NCI-H2029 treated with DMSO at 0.1 percent for 48 hours (cell line): ENCODE data around the gene MVD.
A peak's percentile ranks its signal among the peaks of the same experiment; 100 is the strongest.

Experiments
- DNase-seq: peaks from one replicate; lab custom pipeline; 2025; lab: John Stamatoyannopoulos, UW

The MVD gene

GRCh38 chr16:88662843-88663606 is at the start of gene MVD:
Gene MVD, minus strand, starts transcription at chr16:88663091. Its CDS starts 11 bp downstream, at chr16:88663080.
- peak; percentile 29 for DNase-seq

- no peak for DNase-seq
These were observed 49.6 kb upstream of the MVD start for GRCh38 chr16:88712362-88712979.

- no peak for DNase-seq
These were observed 49.0 kb upstream of the MVD start for GRCh38 chr16:88711750-88712340.

GRCh38 chr16:88710556-88710955 is 47.7 kb upstream of the MVD start:
- DNase-seq, result no peak

- no peak for DNase-seq
These were observed 44.3 kb upstream of the MVD start for GRCh38 chr16:88706965-88707826.

DNA sequence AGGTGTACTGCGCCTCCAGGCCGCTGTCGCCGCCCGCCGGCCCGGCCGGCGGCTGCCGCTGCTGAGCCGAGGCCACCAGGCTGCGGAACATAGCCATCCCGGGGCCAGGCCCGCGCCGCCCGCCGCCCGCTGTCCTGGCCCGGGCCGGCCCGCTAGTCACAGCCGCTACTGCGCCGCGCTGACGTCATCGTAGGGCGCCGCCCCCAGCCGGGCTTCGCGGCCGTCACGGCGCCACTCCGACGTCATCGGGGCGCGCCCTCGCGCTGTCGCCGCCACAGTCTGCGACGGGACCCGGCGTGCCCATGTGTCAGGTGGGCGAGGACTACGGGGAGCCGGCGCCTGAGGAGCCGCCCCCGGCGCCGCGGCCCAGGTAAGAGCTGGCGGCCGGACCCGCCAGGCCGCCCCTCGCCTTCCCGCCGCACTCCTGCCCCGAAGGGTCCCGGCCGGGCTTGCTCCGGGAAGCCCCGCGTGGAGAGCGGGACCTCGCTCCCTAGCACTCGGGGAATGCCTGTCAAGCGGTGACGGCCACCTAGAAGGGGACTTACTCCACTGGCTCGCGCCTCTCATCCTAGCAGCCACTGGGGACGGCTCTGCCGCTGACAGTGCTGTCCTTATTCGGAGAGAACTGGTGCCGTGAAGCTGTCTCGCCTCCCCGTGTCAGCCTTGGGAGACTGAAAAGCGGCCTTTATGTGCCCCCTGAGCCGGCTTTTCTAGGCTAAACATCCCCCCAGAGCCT is 43.5 kb upstream of the MVD start, which contains the start of the genes CTU2 and RNF166:
Gene CTU2 (plus strand): TSS at position 275 of the 736 bp plus-strand sequence. CDS start 28 bp downstream, at position 303.
Gene RNF166 (minus strand): TSS at position 180 of the 736 bp plus-strand sequence. CDS start 83 bp downstream, at position 97.
- DNase-seq, result no peak

DNA sequence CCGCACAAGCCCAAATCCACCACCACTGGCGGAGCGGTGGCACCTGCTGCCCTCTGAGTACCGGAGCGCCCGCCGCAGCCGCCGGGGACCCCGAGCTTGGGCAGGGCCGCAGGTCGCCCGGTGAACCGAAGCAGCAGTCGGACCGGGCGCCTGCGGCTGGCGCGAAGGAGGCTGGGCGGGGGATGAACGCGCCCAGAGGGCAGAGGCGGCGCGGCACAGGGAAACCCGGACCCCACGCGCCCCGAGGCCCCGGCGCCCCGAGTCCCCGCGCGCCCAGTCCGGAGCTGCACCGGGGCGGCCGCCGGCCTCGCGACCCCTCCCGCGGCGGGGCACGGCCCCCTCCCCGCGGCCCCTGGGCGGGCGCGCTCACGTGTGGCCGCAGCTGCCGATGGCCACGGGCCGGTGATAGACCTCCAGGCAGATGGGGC is 42.9 kb upstream of the MVD start:
- no peak for DNase-seq

GRCh38 chr16:88705076-88705684 is 42.3 kb upstream of the MVD start:
- no peak for DNase-seq

GRCh38 chr16:88703486-88704309 is 40.8 kb upstream of the MVD start:
- DNase-seq, result no peak

DNA sequence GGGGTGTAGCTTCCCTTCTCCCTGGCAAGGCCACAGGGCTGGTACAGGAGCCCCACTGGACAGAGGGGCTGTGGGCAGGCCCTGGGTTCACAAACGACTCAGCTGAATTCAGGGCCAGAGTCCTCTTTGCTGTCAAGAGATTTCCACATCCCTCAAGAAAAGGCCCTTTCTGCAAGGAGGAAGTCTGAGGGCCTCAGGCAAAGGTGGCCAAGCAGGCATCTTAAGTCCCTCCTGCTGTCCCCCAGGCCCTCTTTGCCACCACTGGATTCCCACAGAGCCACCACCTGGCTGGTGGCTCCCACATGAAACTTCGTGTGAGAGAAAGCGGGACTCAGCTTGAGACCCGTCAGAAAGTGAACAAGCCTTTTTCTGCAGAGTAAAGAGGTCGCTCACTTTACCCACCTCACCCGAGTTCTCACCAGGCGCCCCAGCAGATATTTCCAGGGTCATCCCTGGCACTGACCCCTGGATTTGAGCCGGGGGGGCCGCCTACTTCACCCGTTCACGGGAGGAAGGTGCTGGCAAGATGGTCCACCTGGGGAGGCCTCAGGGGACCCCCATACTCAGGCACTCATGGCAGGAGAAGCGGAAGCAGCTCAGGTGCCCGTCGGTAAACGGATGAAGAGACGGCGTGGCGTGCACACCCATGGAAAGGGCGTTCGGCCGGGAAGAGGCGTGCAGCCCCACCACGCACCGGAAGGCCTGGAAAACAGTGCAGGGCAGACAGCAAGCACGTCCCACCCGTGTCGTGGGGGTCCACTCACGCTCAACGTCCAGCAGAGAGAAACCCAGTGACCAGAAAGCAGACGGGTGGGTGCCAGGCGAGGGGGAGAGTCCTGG is 39.7 kb upstream of the MVD start:
- no peak for DNase-seq

GRCh38 chr16:88701581-88702370 is 38.9 kb upstream of the MVD start:
- DNase-seq, result no peak

DNA sequence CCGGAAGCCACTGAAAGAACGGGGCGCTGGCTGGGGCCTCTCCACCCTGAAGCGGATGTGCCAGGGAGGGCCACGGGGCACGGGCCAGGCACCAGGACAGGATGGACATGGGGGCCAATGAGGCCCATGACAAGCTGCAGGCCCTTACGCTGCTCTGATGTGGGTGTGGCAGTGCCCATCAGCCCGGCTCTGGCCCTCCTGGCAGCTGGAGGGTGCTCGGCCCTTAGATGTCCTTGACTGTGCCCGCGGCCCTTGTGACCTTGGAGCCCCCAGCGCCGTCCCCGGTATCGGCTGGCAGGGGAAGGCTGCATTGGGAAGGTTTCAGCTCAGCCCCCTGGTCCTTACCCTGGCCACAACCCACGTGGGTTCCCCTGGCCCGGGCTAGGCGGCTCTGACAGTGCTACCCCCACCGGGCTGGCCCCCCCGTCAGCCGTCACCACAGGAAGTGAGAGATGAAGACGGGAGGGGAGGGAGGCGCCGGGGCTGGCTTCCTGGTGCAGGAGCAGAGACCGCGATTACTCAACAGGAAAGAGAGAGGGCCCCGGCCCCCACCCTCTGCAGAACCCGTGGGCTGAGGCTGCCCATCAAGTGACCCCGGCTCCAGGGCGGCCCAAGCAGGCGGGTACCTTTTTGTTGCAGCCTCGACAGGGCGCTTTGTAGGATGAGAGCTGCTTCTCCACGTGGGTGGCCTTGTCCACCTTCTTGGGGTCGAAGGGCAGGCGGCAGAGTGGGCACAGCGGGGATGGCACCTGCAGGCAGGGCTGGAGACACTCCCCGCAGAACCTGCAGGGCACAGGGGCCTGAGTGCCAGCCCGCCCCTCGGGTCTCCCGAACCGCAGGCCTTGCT is 38.0 kb upstream of the MVD start:
- DNase-seq, result no peak

GRCh38 chr16:88700322-88700635 is 37.4 kb upstream of the MVD start:
- no peak for DNase-seq

GRCh38 chr16:88699180-88699579 is 36.3 kb upstream of the MVD start:
- no peak for DNase-seq

GRCh38 chr16:88698646-88699045 is 35.8 kb upstream of the MVD start:
- no peak for DNase-seq

- DNase-seq, result no peak
These were observed 35.1 kb upstream of the MVD start for GRCh38 chr16:88697831-88698615.
